Measurements from ENCODE around the gene DSTYK. TPM values are rescaled to one million over a fixed set of nuclear protein-coding genes. Genes with fewer than 3 reads are reported as not detected.

The DSTYK gene
- total RNA-seq, 4 donors from 2014 or later: 2.2 to 9.8 (median 6.5) TPM

- Histone ChIP-seq H3K27me3 (no peaks in the 10 kb centered on the region), H3K4me3 (no peak overlapping the region), H3K4me1 (peaks cover 0 to 11% (median 10%) of the 10 kb centered on the region in 4 donors), H3K27ac (peak overlapping the region in 1 of 4 donors; percentile 20), H3K36me3 (peaks cover 0 to 4% (median 0%) of the 10 kb centered on the region in 4 donors), H3K9me3 (no peaks in the 10 kb centered on the region)
- DNase-seq: no peak
- in situ Hi-C loops (cut with MboI; ENCODE audit: low pct_ligation_motif_present in 1 of 4, low pct_unique_long_range_greater_than_20kb in 1 of 4, low sequenced_read_pairs in 3 of 4) (no loop called here), intact Hi-C loops (cut with DNase I; ENCODE audit: low total_unique reads) (no loop called here)
- TF ChIP-seq CTCF (IDR thresholded peaks at IDR 0.05): no peak
- no peak for TF ChIP-seq POLR2AphosphoS5 (IDR thresholded peaks at IDR 0.05)
- TF ChIP-seq POLR2A (IDR thresholded peaks at IDR 0.05): no peak
- no peak for TF ChIP-seq EP300 (IDR thresholded peaks at IDR 0.05; ENCODE audit: low read depth)
- 68 to 77% methylated on average over 2 to 4 of the region's 4 CpGs for WGBS, 2 donors (ENCODE audit: low coverage in 1 of 2)
Measured at GRCh38 chr1:205172729-205173366, 38.7 kb downstream of the DSTYK start.

- in situ Hi-C loops (cut with MboI; ENCODE audit: low pct_ligation_motif_present in 1 of 4, low pct_unique_long_range_greater_than_20kb in 1 of 4, low sequenced_read_pairs in 3 of 4): no loop called here
- intact Hi-C loops (cut with DNase I; ENCODE audit: low total_unique reads): no loop called here
- peaks cover 0 to 4% (median 0%) of the 10 kb centered on the region in 4 donors for H3K36me3 ChIP-seq
- no peak for DNase-seq
- no peaks in the 10 kb centered on the region for H3K9me3 ChIP-seq
- TF ChIP-seq POLR2AphosphoS5 (IDR thresholded peaks at IDR 0.05) (no peak), EP300 (IDR thresholded peaks at IDR 0.05; ENCODE audit: low read depth) (no peak), CTCF (IDR thresholded peaks at IDR 0.05) (no peak), POLR2A (IDR thresholded peaks at IDR 0.05) (no peak)
- H3K27me3 ChIP-seq: no peaks in the 10 kb centered on the region
- H3K4me1 ChIP-seq: peaks cover 0 to 11% (median 10%) of the 10 kb centered on the region in 4 donors
- WGBS, 2 donors (ENCODE audit: low coverage in 1 of 2): 80 to 85% methylated on average over 5 of the region's 5 CpGs
- H3K4me3 ChIP-seq: no peak overlapping the region
- H3K27ac ChIP-seq: no peak overlapping the region
Measured at GRCh38 chr1:205171369-205171768, 40.1 kb downstream of the DSTYK start.

GRCh38 chr1:205170532-205171269, 40.8 kb downstream of the DSTYK start:
- H3K4me1 ChIP-seq: peaks cover 0 to 8% (median 7%) of the 10 kb centered on the region in 4 donors
- no peak for DNase-seq
- no peak for TF ChIP-seq POLR2AphosphoS5 (IDR thresholded peaks at IDR 0.05)
- TF ChIP-seq CTCF (IDR thresholded peaks at IDR 0.05): no peak
- no peak for TF ChIP-seq POLR2A (IDR thresholded peaks at IDR 0.05)
- TF ChIP-seq EP300 (IDR thresholded peaks at IDR 0.05; ENCODE audit: low read depth): no peak
- no peak overlapping the region for H3K4me3 ChIP-seq
- intact Hi-C loops (cut with DNase I; ENCODE audit: low total_unique reads) (no loop called here), in situ Hi-C loops (cut with MboI; ENCODE audit: low pct_ligation_motif_present in 1 of 4, low pct_unique_long_range_greater_than_20kb in 1 of 4, low sequenced_read_pairs in 3 of 4) (no loop called here)
- H3K36me3 ChIP-seq: peaks cover 0 to 4% (median 0%) of the 10 kb centered on the region in 4 donors
- H3K9me3 ChIP-seq: no peaks in the 10 kb centered on the region
- H3K27me3 ChIP-seq: no peaks in the 10 kb centered on the region
- no peak overlapping the region for H3K27ac ChIP-seq
- WGBS, 2 donors (ENCODE audit: low coverage in 1 of 2): 89 to 99% methylated on average over 7 to 9 of the region's 9 CpGs

- in situ Hi-C loops (cut with MboI; ENCODE audit: low pct_ligation_motif_present in 1 of 4, low pct_unique_long_range_greater_than_20kb in 1 of 4, low sequenced_read_pairs in 3 of 4): no loop called here
- H3K4me3 ChIP-seq: no peak overlapping the region
- DNase-seq: no peak
- no peaks in the 10 kb centered on the region for H3K27me3 ChIP-seq
- no peaks in the 10 kb centered on the region for H3K4me1 ChIP-seq
- intact Hi-C loops (cut with DNase I; ENCODE audit: low total_unique reads): no loop called here
- H3K27ac ChIP-seq: no peak overlapping the region
- peaks cover 0 to 4% (median 0%) of the 10 kb centered on the region in 4 donors for H3K36me3 ChIP-seq
- no peak for TF ChIP-seq CTCF (IDR thresholded peaks at IDR 0.05)
- TF ChIP-seq EP300 (IDR thresholded peaks at IDR 0.05; ENCODE audit: low read depth): no peak
- no peak for TF ChIP-seq POLR2AphosphoS5 (IDR thresholded peaks at IDR 0.05)
- TF ChIP-seq POLR2A (IDR thresholded peaks at IDR 0.05): no peak
- 80 to 91% methylated on average over 1 to 10 of the region's 10 CpGs for WGBS, 2 donors (ENCODE audit: low coverage in 1 of 2)
- H3K9me3 ChIP-seq: no peaks in the 10 kb centered on the region
Measured at GRCh38 chr1:205169248-205169647, 42.3 kb downstream of the DSTYK start.
